GM19238 (cell line): ENCODE results near the gene FBXL17.
A peak's percentile ranks its signal among the peaks of the same experiment; 100 is the strongest.

Experiments
- DNase-seq: peaks from one replicate; pipeline ENCODE4 v3.0.0; 2011; ENCODE audit warnings: low spot score; ENCODE audit not compliant: insufficient read length

FBXL17 gene

DNA sequence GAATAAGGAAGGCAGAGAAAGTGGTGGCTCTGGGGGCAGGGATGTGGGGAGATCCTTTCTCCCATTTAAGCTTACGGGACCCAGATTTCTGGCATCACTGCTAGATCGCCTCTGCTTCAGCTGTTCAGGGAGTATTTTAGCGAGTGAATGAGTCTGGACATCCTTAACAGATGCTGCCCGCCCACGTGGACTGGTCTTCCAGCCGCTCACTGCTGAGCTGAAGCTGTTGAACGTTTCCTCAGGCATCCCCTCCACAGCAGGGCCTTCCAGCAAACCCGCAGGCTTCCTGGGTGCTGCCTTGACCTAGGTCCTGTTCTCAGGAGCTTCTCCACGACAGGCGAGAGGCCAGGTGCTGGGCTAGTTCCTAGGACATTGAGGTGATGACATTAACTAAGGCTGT is 566.8 kb downstream of the FBXL17 start:
- DNase-seq, result no peak

DNA sequence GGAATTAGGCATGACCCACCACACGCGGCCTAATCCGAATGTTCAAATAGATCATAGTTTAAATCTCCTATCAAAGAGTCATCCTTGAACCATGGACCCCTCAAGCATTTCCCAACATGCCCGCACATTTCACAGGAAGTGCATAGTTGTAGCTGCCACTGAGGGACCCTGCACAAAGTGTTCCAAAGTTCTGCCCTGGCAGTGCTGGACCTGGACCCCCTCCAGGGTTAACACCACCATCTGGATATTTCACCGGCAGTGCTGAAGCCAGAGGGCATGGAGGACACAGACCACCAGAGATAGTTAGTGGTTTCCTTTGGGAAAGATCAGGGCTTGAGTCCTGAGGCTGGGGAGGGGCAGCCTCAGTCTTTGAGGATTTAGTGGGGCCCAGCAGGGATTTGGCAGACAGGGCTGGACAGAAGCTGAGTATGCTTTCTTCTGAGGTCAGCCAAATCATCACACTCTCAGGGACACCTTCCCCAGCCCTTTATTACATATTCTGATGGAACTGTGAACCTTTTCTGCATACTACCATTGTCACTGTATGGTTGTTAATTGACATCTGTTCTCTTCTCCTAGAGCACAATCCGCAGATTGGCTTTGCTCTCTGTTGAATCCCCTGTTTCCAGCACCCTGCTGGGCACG is 567.6 kb downstream of the FBXL17 start:
- no peak for DNase-seq

- no peak for DNase-seq
These were observed 568.3 kb downstream of the FBXL17 start for GRCh38 chr5:107813559-107813958.

GRCh38 chr5:107812570-107813141 is 569.2 kb downstream of the FBXL17 start:
- peak; percentile 16 for DNase-seq

DNA sequence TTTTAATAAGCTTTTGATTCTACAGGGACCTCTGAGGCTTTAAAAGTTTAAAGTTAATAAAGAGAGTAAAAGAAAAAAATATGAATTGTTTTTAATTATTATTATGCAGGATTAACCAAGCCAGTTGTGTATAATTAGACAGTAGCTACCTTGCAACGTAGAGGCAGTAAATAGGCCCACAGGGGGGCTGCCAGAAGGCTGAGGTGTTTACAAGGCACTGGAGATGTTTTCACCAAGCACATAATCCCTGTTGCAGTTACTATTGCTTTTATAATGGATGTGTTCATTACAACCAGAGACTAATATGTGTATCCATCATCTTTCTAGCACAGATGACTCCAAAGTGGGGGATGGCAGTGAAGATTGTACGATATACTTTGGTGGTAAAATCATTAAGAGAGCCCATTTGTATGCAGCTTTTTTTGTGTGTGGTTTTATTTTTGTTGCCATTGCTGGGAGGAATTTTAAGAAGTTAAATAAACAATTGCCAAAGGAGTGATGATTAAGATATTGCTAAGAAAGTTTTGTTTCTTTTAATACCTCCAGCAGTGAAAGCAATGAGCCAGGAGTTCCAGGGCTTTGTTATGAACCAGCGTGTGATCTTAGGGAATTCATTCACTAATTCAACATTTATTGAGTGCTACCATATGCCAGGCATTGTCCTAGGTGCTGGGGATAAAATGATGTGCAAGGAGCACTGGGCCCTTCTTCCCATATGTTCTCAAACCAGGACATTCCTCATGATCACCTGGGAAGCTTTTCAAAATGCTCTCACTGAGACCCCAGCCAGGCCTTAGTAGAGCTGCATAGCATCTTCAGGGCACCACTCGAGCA is 572.5 kb downstream of the FBXL17 start:
- DNase-seq, result no peak
